Epithelial cell of proximal tubule (primary cell): Measurements from ENCODE around the gene CD200R1L. TPM values are rescaled to one million over a fixed set of nuclear protein-coding genes. Genes with fewer than 3 reads are reported as not detected.

Experiments
- DNase-seq: peaks from one replicate; pipeline ENCODE4 v3.0.0-alpha.2; 2011; ENCODE audit warnings: low read depth
- H3K4me3 ChIP-seq: 2 replicates; pipeline ENCODE4 v1.5.1; 2011; ENCODE audit warnings: low read depth, mild to moderate bottlenecking, low read length
- CTCF ChIP-seq: conservative IDR thresholded peaks from 2 replicates; pipeline ENCODE4 v1.5.1; 2012; ENCODE audit warnings: low read depth, mild to moderate bottlenecking, low read length
- total RNA-seq: library from RNA; depleted of rRNA; stranded (reverse); fragments of >200 nt; gene quantifications from 2 replicates; pipeline ENCODE4 v1.2.3, GENCODE V29; 2015

The CD200R1L gene
- total RNA-seq = not detected in 2 replicates

GRCh38 chr3:112846764-112847163 is at the start of gene CD200R1L:
CD200R1L (minus strand) TSS chr3:112846864; CDS start chr3:112829367, 17,497 bp downstream.
- DNase-seq = no peak
- TF ChIP-seq CTCF = no peak
- H3K4me3 ChIP-seq = no peak within 1 kb of the TSS

- peak; percentile 6 for DNase-seq
- H3K4me3 ChIP-seq = no peak overlapping the region
- no peak for TF ChIP-seq CTCF
These were observed 47.6 kb upstream of the CD200R1L start for GRCh38 chr3:112894258-112894657.

GRCh38 chr3:112889357-112889756 is 42.7 kb upstream of the CD200R1L start:
- H3K4me3 ChIP-seq = no peak overlapping the region
- TF ChIP-seq CTCF = no peak
- DNase-seq = no peak

GRCh38 chr3:112888381-112889085 is 41.9 kb upstream of the CD200R1L start:
- DNase-seq = no peak
- H3K4me3 ChIP-seq = no peak overlapping the region
- no peak for TF ChIP-seq CTCF

GRCh38 chr3:112884678-112885290 is 38.1 kb upstream of the CD200R1L start:
- no peak for DNase-seq
- H3K4me3 ChIP-seq = no peak overlapping the region
- TF ChIP-seq CTCF = no peak

- no peak for TF ChIP-seq CTCF
- DNase-seq = no peak
- no peak overlapping the region for H3K4me3 ChIP-seq
These were observed 35.2 kb upstream of the CD200R1L start for GRCh38 chr3:112881891-112882290.

GRCh38 chr3:112875561-112875960 is 28.9 kb upstream of the CD200R1L start:
- TF ChIP-seq CTCF = no peak
- H3K4me3 ChIP-seq = no peak overlapping the region
- DNase-seq = no peak
